SJSA1 (cell line): ENCODE data around the gene LRRC57. TPM values are rescaled to one million over a fixed set of nuclear protein-coding genes. Genes with fewer than 3 reads are reported as not detected.

ENCODE experiments used
- DNase-seq, 2 experiments: peaks; one replicate each; pipeline ENCODE4 v3.0.0-alpha.2; 2015 to 2020; ENCODE audit warnings: low spot score in 2 of 2, low read depth in 1 of 2
- H3K27ac ChIP-seq: fragments of 250-450 bp; sonication (Bioruptor Pico); 2 replicates; pipeline ENCODE4 v1.5.1; 2020; ENCODE audit warnings: mild to moderate bottlenecking, moderate library complexity
- H3K27me3 ChIP-seq: fragments of 250-450 bp; sonication (Bioruptor Pico); replicated peaks from 2 replicates; pipeline ENCODE4 v1.5.1; 2020; ENCODE audit warnings: mild to moderate bottlenecking, moderate library complexity
- H3K36me3 ChIP-seq: fragments of 250-450 bp; sonication (Bioruptor Pico); 2 replicates; pipeline ENCODE4 v1.5.1; 2020; ENCODE audit warnings: mild to moderate bottlenecking
- H3K4me1 ChIP-seq: fragments of 250-450 bp; sonication (Bioruptor Pico); replicated peaks from 2 replicates; pipeline ENCODE4 v1.6.1; 2021; ENCODE audit warnings: mild to moderate bottlenecking
- H3K4me3 ChIP-seq: fragments of 250-450 bp; sonication (Bioruptor Pico); 2 replicates; pipeline ENCODE4 v1.5.1; 2020; ENCODE audit warnings: mild to moderate bottlenecking
- H3K9me3 ChIP-seq: fragments of 250-450 bp; sonication (Bioruptor Pico); replicated peaks from 2 replicates; pipeline ENCODE4 v1.5.1; 2020; ENCODE audit warnings: mild to moderate bottlenecking
- total RNA-seq: library from RNA; depleted of rRNA; stranded (reverse); fragments of >200 nt; shearing (Covaris generic); gene quantifications from 2 replicates; pipeline ENCODE4 v1.2.3, GENCODE V29; 2014; rRNA removed

LRRC57 gene
- 13.9 and 24.4 TPM in 2 replicates for total RNA-seq

DNA sequence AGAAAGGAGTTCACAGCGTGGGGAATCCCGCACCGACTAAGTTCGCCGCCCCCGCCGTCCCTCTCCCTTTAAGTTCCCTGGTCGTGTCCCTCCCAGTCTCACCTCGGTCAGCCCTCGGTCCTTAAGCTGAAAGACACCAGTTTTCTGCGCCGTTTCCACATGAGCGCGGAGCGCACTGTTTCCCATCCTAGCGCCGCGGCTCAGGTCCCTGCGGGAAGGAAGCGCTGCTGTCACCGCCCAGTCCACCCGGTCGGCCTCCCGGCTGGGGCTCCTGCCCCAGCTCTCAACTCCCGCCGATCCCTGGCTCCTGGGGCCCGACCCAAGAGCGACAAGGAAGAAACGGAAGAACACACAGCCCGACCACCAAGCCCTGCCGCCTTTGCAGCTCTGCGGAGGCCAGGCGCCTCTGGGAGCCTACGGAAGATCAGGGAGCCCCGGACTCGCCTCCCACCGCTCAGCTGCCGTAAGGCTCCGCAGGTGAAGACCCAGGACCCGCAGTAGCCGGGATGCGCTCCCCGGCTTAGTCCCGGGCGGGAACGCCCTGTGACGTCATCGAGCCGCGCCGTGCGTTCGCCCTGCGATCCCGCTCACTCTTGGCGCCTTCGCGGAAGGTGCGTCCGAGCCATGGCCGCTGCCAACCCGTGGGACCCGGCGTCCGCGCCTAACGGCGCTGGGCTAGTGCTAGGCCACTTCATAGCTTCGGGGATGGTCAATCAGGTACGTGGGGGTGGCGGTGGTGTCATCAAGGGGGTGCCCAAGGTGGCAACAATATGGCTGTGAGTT, at the start of gene LRRC57, which contains the start of gene HAUS2:
LRRC57 (minus strand) TSS at position 545 of the 783 bp plus-strand sequence; CDS start at position 186, 359 bp downstream.
HAUS2 (plus strand) TSS at position 590 of the 783 bp plus-strand sequence; CDS start at position 625, 35 bp downstream.
- peak; percentile 89 to 93 for DNase-seq

DNA sequence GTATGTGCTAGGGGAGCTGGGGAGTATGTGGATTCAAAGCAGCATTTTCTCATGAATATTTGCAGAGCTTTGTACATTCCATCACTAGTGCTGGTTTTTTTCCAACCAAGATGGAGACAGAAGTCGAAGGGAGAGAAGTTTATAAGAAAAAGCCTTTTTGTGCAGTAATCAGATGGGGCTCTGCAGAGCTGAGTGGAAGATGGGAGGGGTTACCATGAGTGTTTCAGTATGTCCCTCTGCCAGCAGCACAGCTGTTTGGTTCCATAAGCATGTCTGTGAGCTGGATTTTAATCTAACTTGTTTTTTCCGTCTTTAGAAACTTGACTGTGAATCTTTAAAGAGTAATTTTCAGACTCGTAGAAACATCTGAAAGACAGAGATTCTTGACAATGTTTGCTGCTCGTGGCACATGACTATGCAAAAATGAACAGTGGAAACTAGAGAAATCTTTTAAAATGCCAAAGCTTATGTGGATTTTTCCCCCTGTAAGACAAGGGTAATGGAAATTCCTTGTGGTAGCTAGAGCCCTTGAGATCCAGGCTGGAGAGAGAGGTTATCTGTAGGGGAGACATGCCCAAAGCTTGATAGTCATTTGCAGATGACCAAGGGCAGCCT, 47.1 kb upstream of the LRRC57 start:
- no peak for DNase-seq
- Histone ChIP-seq H3K27ac (no peak overlapping the region), H3K4me3 (no peak overlapping the region), H3K36me3 (peaks cover 19% of the 10 kb centered on the region), H3K27me3 (no peaks in the 10 kb centered on the region; the same call in 1 of the 2 replicates), H3K9me3 (no peaks in the 10 kb centered on the region), H3K4me1 (peaks cover 35% of the 10 kb centered on the region)

More for the DNA sequence above, at the start of gene LRRC57, which contains the start of gene HAUS2:
- H3K36me3 ChIP-seq, result peaks cover 51% of the 10 kb centered on the region
- peaks cover 13% of the 10 kb centered on the region; the same call in 1 of the 2 replicates for H3K4me1 ChIP-seq
- peak within 1 kb of the TSS; percentile 79 for H3K27ac ChIP-seq
- peak within 1 kb of the TSS; percentile 87 for H3K4me3 ChIP-seq
- no peaks in the 10 kb centered on the region for H3K9me3 ChIP-seq
- H3K27me3 ChIP-seq, result no peaks in the 10 kb centered on the region

DNA sequence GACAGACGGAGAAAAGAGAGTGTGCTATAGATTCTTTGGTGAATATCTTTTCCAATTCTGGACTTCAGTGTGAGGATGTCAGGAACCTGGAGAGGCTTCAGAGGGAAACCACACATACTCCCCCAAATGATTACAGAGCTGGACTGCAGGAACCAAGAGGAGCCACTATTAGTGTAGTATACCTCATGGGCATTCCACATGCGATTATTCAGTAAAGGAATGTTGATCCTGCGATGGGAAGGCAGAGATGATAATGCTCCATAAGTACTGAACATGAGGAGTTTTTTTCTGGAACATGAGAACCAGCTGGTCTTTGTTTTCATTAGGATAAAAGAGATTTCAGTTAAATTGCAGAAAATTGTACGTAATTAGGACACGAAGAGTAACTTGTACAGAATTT, 45.5 kb upstream of the LRRC57 start:
- H3K36me3 ChIP-seq, result peaks cover 21% of the 10 kb centered on the region
- H3K27ac ChIP-seq, result no peak overlapping the region
- H3K4me1 ChIP-seq, result peaks cover 35% of the 10 kb centered on the region
- no peaks in the 10 kb centered on the region for H3K9me3 ChIP-seq
- no peak overlapping the region for H3K4me3 ChIP-seq
- H3K27me3 ChIP-seq, result no peaks in the 10 kb centered on the region; the same call in 1 of the 2 replicates
- no peak for DNase-seq

DNA sequence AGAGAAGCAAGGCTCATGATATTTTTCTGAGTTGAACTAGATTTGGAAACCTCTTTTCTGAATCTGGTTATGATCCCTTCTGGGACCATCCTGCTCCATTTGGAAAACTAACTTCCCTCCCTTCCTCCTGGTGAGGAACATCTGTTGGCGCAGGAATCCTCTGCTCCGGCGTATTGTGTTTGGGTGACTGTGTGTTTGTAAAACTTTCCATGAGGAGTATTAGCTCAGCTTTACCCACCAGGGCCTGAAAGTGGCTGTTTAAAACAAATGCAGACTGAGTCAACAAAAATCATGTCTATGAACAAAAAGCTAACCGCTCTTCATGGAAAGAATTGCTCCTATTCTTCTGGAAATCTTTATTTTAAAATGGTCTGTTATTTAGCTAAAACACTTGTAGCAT, 44.5 kb upstream of the LRRC57 start:
- peak; percentile 55 to 56 for DNase-seq
- peak overlapping the region; percentile 25 for H3K27ac ChIP-seq
- H3K27me3 ChIP-seq, result no peaks in the 10 kb centered on the region; the same call in 1 of the 2 replicates
- H3K4me1 ChIP-seq, result peaks cover 35% of the 10 kb centered on the region
- H3K4me3 ChIP-seq, result no peak overlapping the region
- no peaks in the 10 kb centered on the region for H3K9me3 ChIP-seq
- H3K36me3 ChIP-seq, result peaks cover 22% of the 10 kb centered on the region

DNA sequence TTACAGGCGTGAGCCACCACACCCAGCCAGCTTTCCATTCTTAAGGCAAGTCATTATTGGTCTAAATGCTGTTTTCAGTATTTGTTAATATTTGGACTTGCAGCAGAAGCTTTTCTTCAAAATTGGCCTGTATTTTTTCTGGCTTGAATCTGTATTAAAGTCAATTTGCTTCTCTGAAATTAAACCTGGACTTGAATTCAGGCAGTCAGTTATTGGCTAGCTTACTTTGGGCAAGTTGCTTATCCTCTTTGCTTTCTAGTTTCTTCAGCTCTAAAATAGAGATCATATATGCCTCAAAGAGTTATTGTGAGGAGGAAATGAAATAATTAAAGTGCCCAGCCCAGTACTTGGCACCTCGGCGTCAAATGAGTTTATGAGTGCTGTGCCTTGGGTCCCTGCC, 44.1 kb upstream of the LRRC57 start:
- Histone ChIP-seq H3K9me3 (no peaks in the 10 kb centered on the region), H3K27me3 (no peaks in the 10 kb centered on the region; the same call in 1 of the 2 replicates), H3K36me3 (peaks cover 25% of the 10 kb centered on the region), H3K4me1 (peaks cover 35% of the 10 kb centered on the region), H3K4me3 (no peak overlapping the region), H3K27ac (peak overlapping the region; percentile 25)
- DNase-seq, result no peak

DNA sequence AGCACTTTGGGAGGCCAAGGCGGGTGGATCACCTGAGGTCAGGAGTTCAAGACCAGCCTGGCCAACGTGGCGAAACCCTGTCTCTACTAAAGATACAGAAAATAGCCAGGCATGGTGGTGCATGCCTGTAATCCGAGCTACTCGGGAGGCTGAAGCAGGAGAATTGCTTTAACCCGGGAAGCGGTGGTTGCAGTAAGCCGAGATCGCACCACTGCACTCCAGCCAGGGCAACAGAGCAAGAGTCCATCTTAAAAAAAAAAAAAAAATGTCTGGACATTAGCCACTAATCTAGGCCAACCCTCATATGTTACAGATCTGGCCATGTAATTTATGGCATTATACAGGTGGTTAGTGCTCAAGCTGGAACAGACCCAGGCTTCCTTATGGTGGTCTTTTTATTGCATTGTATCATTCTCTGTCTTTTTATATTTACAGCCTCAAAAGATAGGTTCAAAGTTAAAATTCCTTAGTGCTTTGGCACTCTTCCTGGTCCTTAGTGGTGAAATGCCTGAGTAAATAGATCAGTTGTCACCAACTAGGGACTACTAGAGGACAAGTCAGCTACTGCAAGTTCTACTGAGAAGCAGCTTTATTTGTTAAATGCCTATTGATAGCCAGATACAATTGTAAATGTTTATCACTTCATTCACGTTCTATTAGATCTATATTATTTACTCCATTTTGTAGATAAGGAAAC, 42.8 kb upstream of the LRRC57 start:
- H3K9me3 ChIP-seq, result no peaks in the 10 kb centered on the region
- H3K27ac ChIP-seq, result no peak overlapping the region
- peak in 1 of 2 experiments; percentile 45 for DNase-seq
- H3K4me1 ChIP-seq, result peaks cover 35% of the 10 kb centered on the region
- H3K36me3 ChIP-seq, result peaks cover 26% of the 10 kb centered on the region
- no peaks in the 10 kb centered on the region; the same call in 1 of the 2 replicates for H3K27me3 ChIP-seq
- no peak overlapping the region for H3K4me3 ChIP-seq

DNA sequence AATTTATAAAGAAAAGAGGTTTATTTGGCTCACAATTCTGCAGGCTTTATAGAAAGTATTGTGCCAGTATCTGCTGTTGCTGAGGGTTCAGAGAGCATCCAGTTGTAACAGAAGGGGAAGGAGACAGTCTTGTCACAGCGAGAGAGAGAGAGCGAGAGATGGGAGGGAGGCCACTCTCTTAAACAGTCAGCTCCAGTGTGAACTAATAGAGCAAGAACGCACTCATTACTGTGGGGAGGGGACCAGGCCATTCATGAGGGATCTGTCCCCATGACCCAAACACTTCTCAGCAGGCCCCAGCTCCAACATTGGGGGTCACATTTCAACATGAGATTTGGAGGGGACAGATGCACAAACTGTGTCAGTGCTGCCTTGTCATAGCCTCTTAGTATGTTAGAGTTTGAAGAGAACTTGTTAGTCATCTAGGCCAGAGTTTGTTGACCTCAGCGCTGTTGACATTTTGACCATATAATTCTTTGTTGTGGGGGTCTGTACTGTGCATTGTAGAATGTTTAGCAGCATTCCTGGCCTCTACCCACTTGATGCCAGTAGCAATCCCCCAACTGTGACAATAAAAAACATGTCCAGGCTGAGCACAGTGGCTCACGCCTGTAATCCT, 42.1 kb upstream of the LRRC57 start:
- Histone ChIP-seq H3K4me3 (no peak overlapping the region), H3K9me3 (no peaks in the 10 kb centered on the region), H3K27me3 (no peaks in the 10 kb centered on the region; the same call in 1 of the 2 replicates), H3K27ac (no peak overlapping the region), H3K36me3 (peaks cover 32% of the 10 kb centered on the region), H3K4me1 (peaks cover 35% of the 10 kb centered on the region)
- DNase-seq, result no peak

DNA sequence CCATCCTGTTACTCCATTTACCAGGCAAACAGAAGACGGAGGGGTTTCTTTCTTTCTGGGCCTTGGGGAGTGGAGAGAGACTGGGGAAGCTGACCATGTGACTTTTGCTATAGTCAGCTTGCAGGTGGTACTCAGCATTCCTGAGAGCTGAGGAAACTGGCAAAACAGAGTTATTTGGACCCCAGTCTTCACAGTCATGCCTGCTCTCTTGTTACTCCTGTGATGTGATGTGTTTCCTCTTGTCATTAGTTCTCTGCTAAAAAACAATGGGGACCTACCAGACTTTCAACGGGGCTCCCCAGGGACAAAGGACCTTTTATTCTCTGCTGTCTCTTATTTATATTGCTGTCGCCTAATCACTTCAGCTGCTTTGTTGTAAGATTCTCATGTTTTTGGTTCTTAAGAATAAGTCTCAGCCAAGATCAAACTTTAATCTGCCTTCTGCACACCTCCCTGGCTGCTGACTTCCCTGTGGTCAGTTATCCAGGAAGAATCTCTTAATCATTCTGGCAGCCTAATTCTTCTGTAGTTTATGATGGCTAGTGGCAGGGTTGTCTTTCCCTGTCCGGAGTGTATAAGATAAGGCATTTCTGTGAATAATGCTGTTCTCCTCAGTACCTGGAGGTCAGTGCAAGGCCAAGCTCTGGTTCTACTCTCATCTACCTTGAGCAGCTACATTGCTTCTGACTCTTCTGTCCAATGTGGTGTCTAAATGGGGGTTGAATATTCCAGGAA, 35.6 kb upstream of the LRRC57 start:
- peaks cover 25% of the 10 kb centered on the region for H3K4me1 ChIP-seq
- H3K27ac ChIP-seq, result no peak overlapping the region
- H3K36me3 ChIP-seq, result peaks cover 12% of the 10 kb centered on the region; the same call in 1 of the 2 replicates
- no peaks in the 10 kb centered on the region for H3K27me3 ChIP-seq
- no peaks in the 10 kb centered on the region for H3K9me3 ChIP-seq
- DNase-seq, result peak in 1 of 2 experiments; percentile 31
- H3K4me3 ChIP-seq, result no peak overlapping the region

DNA sequence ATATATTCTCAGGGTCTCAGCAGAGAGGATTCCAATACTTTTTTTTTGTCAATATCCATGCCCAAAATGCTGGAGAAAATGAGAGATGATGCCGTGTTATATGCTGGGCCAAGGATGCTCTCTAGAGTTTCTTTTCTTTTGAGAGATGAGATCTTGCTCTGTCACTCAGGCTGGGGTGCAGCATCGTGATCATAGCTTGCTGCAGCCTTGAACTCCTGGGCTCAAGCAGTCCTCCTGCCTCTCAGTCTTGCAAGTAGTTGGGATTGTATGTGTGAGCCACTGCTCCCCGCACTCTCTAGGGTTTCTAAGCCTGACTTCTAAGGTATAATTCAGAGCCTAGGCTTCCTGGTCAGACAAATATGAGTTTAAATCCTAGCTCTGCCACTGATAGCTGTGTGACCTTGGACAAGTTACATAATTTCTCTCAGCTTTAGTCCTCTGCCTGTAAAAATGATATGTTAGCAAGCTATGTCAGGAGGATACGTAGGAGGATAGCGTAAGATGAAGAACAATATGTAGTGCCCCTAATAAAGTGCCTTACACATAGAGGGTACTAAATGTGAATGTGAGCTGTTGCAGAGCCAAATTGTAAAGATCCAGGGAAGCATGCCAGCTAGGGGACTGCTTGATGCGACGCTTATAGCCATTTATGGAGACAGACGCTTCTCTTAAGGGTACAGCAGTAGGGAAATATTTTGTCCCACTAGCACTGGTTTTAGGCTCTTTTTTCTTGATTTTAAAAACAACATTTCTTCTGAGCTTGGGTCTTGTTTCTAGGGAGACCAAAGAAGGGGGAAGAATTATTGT, 34.2 kb upstream of the LRRC57 start:
- no peaks in the 10 kb centered on the region for H3K9me3 ChIP-seq
- DNase-seq, result no peak
- H3K4me3 ChIP-seq, result no peak overlapping the region
- H3K4me1 ChIP-seq, result peaks cover 25% of the 10 kb centered on the region
- H3K27ac ChIP-seq, result no peak overlapping the region
- peaks cover 8% of the 10 kb centered on the region; the same call in 1 of the 2 replicates for H3K36me3 ChIP-seq
- no peaks in the 10 kb centered on the region for H3K27me3 ChIP-seq

DNA sequence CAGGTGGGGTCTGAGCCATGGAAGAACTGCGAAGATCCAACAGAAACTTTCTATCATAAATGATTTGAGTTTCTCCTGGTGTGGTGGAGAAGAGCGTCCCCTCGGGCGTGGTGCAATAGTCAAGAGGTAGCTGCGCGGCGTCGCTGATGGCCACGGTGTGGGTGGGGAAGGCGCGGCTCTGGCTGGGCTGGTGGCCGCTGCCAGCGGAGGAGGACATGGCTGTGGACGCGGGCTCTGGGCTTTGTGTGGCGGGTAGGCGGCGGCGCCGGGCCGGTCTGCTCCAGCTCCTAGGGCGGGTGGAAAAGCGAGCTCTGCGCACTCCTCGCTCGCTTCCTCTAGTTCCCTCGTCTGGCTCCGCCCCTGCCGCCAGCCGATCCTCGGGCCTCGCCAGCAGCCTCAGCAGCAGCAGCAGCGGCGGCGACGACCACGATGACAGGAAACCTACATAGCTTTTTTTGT, 32.7 kb upstream of the LRRC57 start:
- peak; percentile 66 to 82 for DNase-seq
- Histone ChIP-seq H3K4me1 (peaks cover 36% of the 10 kb centered on the region), H3K4me3 (peak overlapping the region; percentile 34), H3K9me3 (no peaks in the 10 kb centered on the region), H3K36me3 (peaks cover 5% of the 10 kb centered on the region; the same call in 1 of the 2 replicates), H3K27me3 (no peaks in the 10 kb centered on the region), H3K27ac (no peak overlapping the region)

DNA sequence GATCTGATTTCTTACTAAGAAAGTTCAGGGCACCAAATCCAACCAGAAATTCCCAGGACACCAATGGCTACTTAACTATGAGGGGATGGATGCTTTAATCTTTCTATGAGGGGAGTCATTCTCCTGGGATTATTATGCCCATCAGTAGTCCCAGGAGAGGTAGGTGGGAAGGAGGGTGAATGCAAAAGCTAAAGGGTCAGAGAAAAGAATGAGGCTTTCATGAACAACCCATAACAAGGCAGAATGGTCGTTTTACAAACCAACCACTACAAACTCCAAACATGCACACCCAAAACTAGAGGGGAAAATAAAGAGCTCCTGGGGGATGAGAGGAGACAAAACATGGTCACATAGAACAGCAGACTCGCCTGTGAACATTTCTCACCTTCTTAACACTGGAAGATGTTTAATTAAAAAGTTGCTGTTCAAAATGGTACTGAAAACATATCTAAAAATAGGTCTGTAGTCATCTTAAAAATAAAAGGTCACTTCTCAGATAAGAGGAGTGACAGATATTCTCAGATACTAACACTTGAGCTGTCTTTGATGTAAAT, 30.5 kb upstream of the LRRC57 start:
- Histone ChIP-seq H3K9me3 (no peaks in the 10 kb centered on the region), H3K27ac (no peak overlapping the region), H3K4me1 (peaks cover 34% of the 10 kb centered on the region), H3K4me3 (no peak overlapping the region), H3K36me3 (peaks cover 3% of the 10 kb centered on the region; the same call in 1 of the 2 replicates), H3K27me3 (no peaks in the 10 kb centered on the region)
- no peak for DNase-seq
